Neural cell (in vitro differentiated cells): Measurements from ENCODE around the gene TYW1B. TPM values are rescaled to one million over a fixed set of nuclear protein-coding genes. Genes with fewer than 3 reads are reported as not detected.
"Not testable (repeated sequence)": the region's sequence is repeated elsewhere in the genome, so short reads cannot be mapped to it uniquely, and the experiment has no call there.

Source experiments
- H2AFZ ChIP-seq: fragments of 200-600, 300-800 bp; sonication (generic), shearing (Covaris generic); 2 replicates; pipeline ENCODE4 v1.6.0; 2014; ENCODE audit warnings: low read depth, mild to moderate bottlenecking, antibody characterized with exemption, low read length, moderate library complexity
- H3F3A ChIP-seq: fragments of 200-600 bp; shearing (Covaris generic); 2 replicates; pipeline ENCODE4 v1.6.1; 2016; ENCODE audit warnings: mild to moderate bottlenecking, moderate library complexity, mixed read lengths, antibody characterized with exemption, low read length; ENCODE audit not compliant: insufficient read depth, poor library complexity, severe bottlenecking
- H3K27ac ChIP-seq: fragments of 200-600, 300-800 bp; sonication (generic), shearing (Covaris generic); 2 replicates; pipeline ENCODE4 v1.5.1; 2014; ENCODE audit warnings: mild to moderate bottlenecking, low read length, moderate library complexity
- H3K27me3 ChIP-seq: fragments of 300-800, 200-600 bp; sonication (generic), shearing (Covaris generic); 2 replicates; pipeline ENCODE4 v1.6.0; 2014; ENCODE audit warnings: mild to moderate bottlenecking, low read depth, low read length, moderate library complexity; ENCODE audit not compliant: insufficient read depth
- H3K36me3 ChIP-seq: fragments of 300-800, 200-600 bp; sonication (generic), shearing (Covaris generic); 2 replicates; pipeline ENCODE4 v1.5.1; 2014; ENCODE audit warnings: mild to moderate bottlenecking, antibody characterized with exemption, low read length, moderate library complexity; ENCODE audit not compliant: insufficient read depth
- H3K4me2 ChIP-seq: fragments of 300-800, 200-600 bp; sonication (generic), shearing (Covaris generic); 2 replicates; pipeline ENCODE4 v1.6.0; 2014; ENCODE audit warnings: mild to moderate bottlenecking, low read length
- H3K4me3 ChIP-seq: fragments of 300-800, 200-600 bp; sonication (generic), shearing (Covaris generic); 2 replicates; pipeline ENCODE4 v1.5.1; 2014; ENCODE audit warnings: mild to moderate bottlenecking, low read length, moderate library complexity
- H3K79me2 ChIP-seq: fragments of 200-600 bp; shearing (Covaris generic); replicated peaks from 2 replicates; pipeline ENCODE4 v1.6.0; 2014; ENCODE audit warnings: mild to moderate bottlenecking, low read length, moderate library complexity; ENCODE audit not compliant: insufficient read depth
- H3K9ac ChIP-seq: fragments of 300-800, 200-600 bp; sonication (generic), shearing (Covaris generic); 2 replicates; pipeline ENCODE4 v1.6.1; 2016; ENCODE audit warnings: mild to moderate bottlenecking, low read length, mixed read lengths
- H3K9me2 ChIP-seq: fragments of 200-600 bp; shearing (Covaris generic); 2 replicates; pipeline ENCODE4 v1.6.1; 2016; ENCODE audit warnings: mild to moderate bottlenecking, low read length, mixed read lengths; ENCODE audit not compliant: insufficient read depth
- H3K9me3 ChIP-seq: fragments of 200-600, 300-800 bp; sonication (generic), shearing (Covaris generic); 2 replicates; pipeline ENCODE4 v1.6.1; 2016; ENCODE audit warnings: mild to moderate bottlenecking, mixed run types, low read length, moderate library complexity, mixed read lengths
- H4K20me1 ChIP-seq: fragments of 200-600 bp; shearing (Covaris generic); 2 replicates; pipeline ENCODE4 v1.6.1; 2016; ENCODE audit warnings: mild to moderate bottlenecking, mixed run types; ENCODE audit not compliant: insufficient read depth
- CTCF ChIP-seq: fragments of 450-650 bp; IDR thresholded peaks from 2 replicates; pipeline ENCODE4 v1.5.1; 2014; ENCODE audit warnings: antibody characterized with exemption, mild to moderate bottlenecking, moderate library complexity; ENCODE audit not compliant: poor library complexity, severe bottlenecking
- EP300 ChIP-seq: fragments of 450-650 bp; conservative IDR thresholded peaks from 2 replicates; pipeline ENCODE4 v1.6.1; 2014; ENCODE audit warnings: antibody characterized with exemption, mild to moderate bottlenecking, moderate library complexity; ENCODE audit not compliant: poor library complexity, severe bottlenecking
- EZH2 ChIP-seq: fragments of 200-600, 300-800 bp; shearing (Covaris generic), sonication (generic); IDR thresholded peaks from 2 replicates; pipeline ENCODE4 v1.6.1; 2014; ENCODE audit warnings: antibody characterized with exemption, low read length, borderline replicate concordance, mild to moderate bottlenecking; ENCODE audit not compliant: insufficient read depth, poor library complexity, severe bottlenecking
- MXI1 ChIP-seq: fragments of 450-650 bp; conservative IDR thresholded peaks from 2 replicates; pipeline ENCODE4 v1.6.1; 2014; ENCODE audit warnings: antibody characterized with exemption, mild to moderate bottlenecking; ENCODE audit not compliant: poor library complexity, severe bottlenecking
- POLR2AphosphoS5 ChIP-seq: IDR thresholded peaks from 2 replicates; pipeline ENCODE4 v1.6.1; 2012
- RAD21 ChIP-seq: fragments of 450-650 bp; conservative IDR thresholded peaks from 2 replicates; pipeline ENCODE4 v1.6.1; 2014; ENCODE audit warnings: antibody characterized with exemption, mild to moderate bottlenecking, moderate library complexity
- REST ChIP-seq: IDR thresholded peaks from 2 replicates; pipeline ENCODE4 v1.6.1; 2012; ENCODE audit warnings: borderline replicate concordance
- SMC3 ChIP-seq: fragments of 450-650 bp; conservative IDR thresholded peaks from 2 replicates; pipeline ENCODE4 v1.6.1; 2014; ENCODE audit warnings: antibody characterized with exemption, mild to moderate bottlenecking, moderate library complexity; ENCODE audit not compliant: poor library complexity
- TAF1 ChIP-seq: IDR thresholded peaks from 2 replicates; pipeline ENCODE4 v1.6.1; 2012; ENCODE audit warnings: low read depth
- polyA plus RNA-seq: library from polyadenylated mRNA; depleted of rRNA; stranded (reverse); fragments of >200 nt; gene quantifications from 2 replicates; pipeline ENCODE4 v1.2.3, GENCODE V29; 2014

Gene TYW1B
- polyA plus RNA-seq, 1 donor from 2014 or later = 0.97 TPM

- not testable (repeated sequence) for H3K4me3 ChIP-seq, H3K9me3 ChIP-seq, H4K20me1 ChIP-seq, H3F3A ChIP-seq, H3K9ac ChIP-seq, H3K79me2 ChIP-seq, H3K27me3 ChIP-seq, H3K4me2 ChIP-seq, H2AFZ ChIP-seq, H3K9me2 ChIP-seq, H3K36me3 ChIP-seq, H3K27ac ChIP-seq
These were observed 152.3 kb downstream of the TYW1B start for GRCh38 chr7:72675686-72676085.

- no peaks in the 10 kb centered on the region for H3K27me3 ChIP-seq
- TF ChIP-seq REST (no peak), EZH2 (no peak), POLR2AphosphoS5 (no peak), SMC3 (no peak), CTCF (no peak), TAF1 (no peak), EP300 (no peak), RAD21 (no peak), MXI1 (no peak)
- no peak overlapping the region for H3K4me2 ChIP-seq
- H3K36me3 ChIP-seq = no peaks in the 10 kb centered on the region
- no peak overlapping the region for H3K4me3 ChIP-seq
- no peak overlapping the region for H3K27ac ChIP-seq
- no peaks in the 10 kb centered on the region for H3F3A ChIP-seq
- H3K79me2 ChIP-seq = no peaks in the 10 kb centered on the region
- no peaks in the 10 kb centered on the region for H3K9me2 ChIP-seq
- no peaks in the 10 kb centered on the region for H4K20me1 ChIP-seq
- H3K9ac ChIP-seq = no peak overlapping the region
- H3K9me3 ChIP-seq = no peaks in the 10 kb centered on the region
- no peak overlapping the region for H2AFZ ChIP-seq
These were observed 153.6 kb downstream of the TYW1B start for GRCh38 chr7:72674394-72674793.

GRCh38 chr7:72670850-72671249 is 157.2 kb downstream of the TYW1B start:
- not testable (repeated sequence) for H3K27ac ChIP-seq, H3K9ac ChIP-seq, H3K79me2 ChIP-seq, H3K9me3 ChIP-seq, H4K20me1 ChIP-seq, H3K36me3 ChIP-seq, H3K4me3 ChIP-seq, H3K4me2 ChIP-seq, H3F3A ChIP-seq, H2AFZ ChIP-seq, H3K9me2 ChIP-seq, H3K27me3 ChIP-seq

GRCh38 chr7:72668435-72668834 is 159.6 kb downstream of the TYW1B start:
- not testable (repeated sequence) for H3F3A ChIP-seq, H2AFZ ChIP-seq, H3K9me2 ChIP-seq

GRCh38 chr7:72667049-72667448 is 161.0 kb downstream of the TYW1B start:
- H3K4me3 ChIP-seq, H3K4me2 ChIP-seq, H3K36me3 ChIP-seq, H3K79me2 ChIP-seq, H4K20me1 ChIP-seq, H3K9ac ChIP-seq, H3K9me2 ChIP-seq, H3F3A ChIP-seq, H3K27me3 ChIP-seq, H3K9me3 ChIP-seq, H2AFZ ChIP-seq, H3K27ac ChIP-seq: not testable (repeated sequence)

More at GRCh38 chr7:72668435-72668834, 159.6 kb downstream of the TYW1B start:
- H3K79me2 ChIP-seq, H3K9me3 ChIP-seq, H4K20me1 ChIP-seq, H3K27me3 ChIP-seq, H3K4me3 ChIP-seq, H3K36me3 ChIP-seq, H3K27ac ChIP-seq, H3K4me2 ChIP-seq, H3K9ac ChIP-seq: not testable (repeated sequence)
